Erythroblast (primary cell): ENCODE data around the gene TBL2.
"Not testable (repeated sequence)": the region's sequence is repeated elsewhere in the genome, so short reads cannot be mapped to it uniquely, and the experiment has no call there.

Experiments
- GATA1 ChIP-seq: IDR thresholded peaks from 2 replicates; pipeline ENCODE4 v1.6.1; 2011; ENCODE audit warnings: low read depth, mild to moderate bottlenecking, control low read depth, low read length, moderate library complexity
- POLR2A ChIP-seq: IDR thresholded peaks from 2 replicates; pipeline ENCODE4 v1.6.1; 2011; ENCODE audit warnings: mild to moderate bottlenecking, low read length

GRCh38 chr7:73538510-73538909 lies 39.9 kb downstream of the TBL2 start:
- not testable (repeated sequence) for TF ChIP-seq POLR2A, GATA1
